ENCODE results near the gene ADCY1.
"Not testable (repeated sequence)": the region's sequence is repeated elsewhere in the genome, so short reads cannot be mapped to it uniquely, and the experiment has no call there.

Gene ADCY1

DNA sequence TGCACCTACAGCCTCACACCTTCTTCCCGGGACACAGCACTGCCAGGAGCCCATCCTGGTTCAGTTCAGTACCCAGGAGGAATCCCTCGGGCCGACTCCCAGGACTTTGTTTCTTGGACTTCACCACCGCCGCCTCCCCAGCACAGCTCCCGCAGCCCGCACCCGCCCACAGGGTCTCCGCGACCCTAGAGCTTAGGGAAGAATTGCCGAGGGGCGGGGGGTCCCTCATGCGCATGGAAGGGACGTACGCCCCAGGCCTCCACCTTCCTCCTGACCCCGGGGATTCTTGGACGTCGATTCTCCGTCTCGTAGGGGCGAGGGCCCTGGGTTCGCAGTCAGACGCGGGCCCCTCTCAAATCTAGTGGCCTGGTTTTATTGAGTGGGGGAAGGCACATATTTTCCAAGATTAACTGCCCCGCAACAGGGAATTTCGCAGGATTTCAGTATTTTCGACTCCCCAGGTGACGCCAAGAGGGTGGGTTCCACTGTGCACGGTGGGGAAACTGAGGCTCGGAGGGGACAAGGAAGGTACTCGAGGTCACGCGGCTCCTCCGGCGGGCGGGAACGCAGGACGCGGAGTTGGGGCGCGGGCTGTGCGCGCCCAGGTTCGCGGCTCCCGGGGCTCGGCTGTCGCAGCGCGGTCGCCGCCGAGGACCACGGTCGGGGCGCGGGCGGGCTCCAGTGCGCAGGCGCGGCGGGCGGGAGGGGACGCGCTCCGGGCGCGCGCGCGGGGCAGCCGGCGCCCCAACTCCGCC lies at the start of gene ADCY1:
TSS of gene ADCY1 (plus strand) at position 708 of the 755 bp plus-strand sequence. CDS start 176 bp downstream, outside the sequence.
- DNase-seq (ENCODE audit: low spot score) = no peak

GRCh38 chr7:45524445-45524844 lies 49.7 kb upstream of the ADCY1 start:
- no peak for DNase-seq (ENCODE audit: low spot score)

GRCh38 chr7:45525057-45525456 lies 49.1 kb upstream of the ADCY1 start:
- DNase-seq (ENCODE audit: low spot score) = no peak

- no peak for DNase-seq (ENCODE audit: low spot score)
Measured at GRCh38 chr7:45543473-45543872, 30.7 kb upstream of the ADCY1 start.

GRCh38 chr7:45545105-45545710 lies 29.0 kb upstream of the ADCY1 start:
- not testable (repeated sequence) for DNase-seq (ENCODE audit: low spot score)

- DNase-seq (ENCODE audit: low spot score) = not testable (repeated sequence)
Measured at GRCh38 chr7:45548917-45549316, 25.3 kb upstream of the ADCY1 start.

GRCh38 chr7:45563401-45563800 lies 10.8 kb upstream of the ADCY1 start:
- no peak for DNase-seq (ENCODE audit: low spot score)

GRCh38 chr7:45563941-45564461 lies 10.2 kb upstream of the ADCY1 start:
- no peak for DNase-seq (ENCODE audit: low spot score)

GRCh38 chr7:45564485-45564884 lies 9.7 kb upstream of the ADCY1 start:
- DNase-seq (ENCODE audit: low spot score) = no peak

- no peak for DNase-seq (ENCODE audit: low spot score)
Measured at GRCh38 chr7:45564886-45565455, 9.2 kb upstream of the ADCY1 start.

GRCh38 chr7:45566386-45566785 lies 7.8 kb upstream of the ADCY1 start:
- no peak for DNase-seq (ENCODE audit: low spot score)

DNA sequence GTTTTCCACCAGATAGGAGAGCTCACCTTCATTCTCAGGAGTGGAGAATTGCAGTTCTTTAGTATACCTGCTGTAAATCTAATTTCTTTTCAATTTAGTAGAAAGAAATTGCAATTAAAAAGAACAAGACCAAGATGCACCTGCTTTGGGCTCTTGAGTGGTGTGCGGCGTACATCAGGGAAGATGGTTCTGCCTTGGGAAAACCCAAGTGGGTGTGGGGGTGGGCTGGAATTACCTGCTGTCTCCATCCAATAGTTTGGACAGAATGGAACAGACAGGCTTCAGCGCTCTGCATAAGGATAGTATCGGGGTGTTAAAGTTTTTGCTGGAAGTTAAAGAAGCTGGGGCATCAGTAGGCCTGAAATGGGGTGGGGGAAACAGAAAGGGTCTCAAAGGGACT lies 7.2 kb upstream of the ADCY1 start:
- no peak for DNase-seq (ENCODE audit: low spot score)

DNA sequence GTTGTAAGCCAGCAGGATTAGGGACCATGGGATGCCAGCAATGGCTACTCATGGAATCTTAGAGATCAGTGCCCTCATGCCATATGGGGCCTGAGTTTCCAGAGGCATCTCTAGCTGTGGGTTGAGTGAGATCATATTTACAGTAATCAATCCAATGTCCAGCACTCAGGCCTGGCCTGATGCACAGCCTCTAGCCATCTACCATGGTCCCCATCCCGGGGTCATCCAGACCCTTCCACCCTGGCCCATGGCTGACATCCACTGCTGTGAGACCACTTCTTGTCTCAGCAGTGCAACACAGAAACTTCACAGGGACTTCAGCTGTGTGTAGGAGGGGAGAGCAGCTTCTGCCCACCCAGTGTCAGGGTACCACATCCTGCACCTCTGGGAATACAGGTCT lies 6.5 kb upstream of the ADCY1 start:
- DNase-seq (ENCODE audit: low spot score) = no peak

GRCh38 chr7:45568536-45569289 lies 5.5 kb upstream of the ADCY1 start:
- no peak for DNase-seq (ENCODE audit: low spot score)

- DNase-seq (ENCODE audit: low spot score) = no peak
Measured at GRCh38 chr7:45569290-45569685, 4.9 kb upstream of the ADCY1 start.

- no peak for DNase-seq (ENCODE audit: low spot score)
Measured at GRCh38 chr7:45570797-45571196, 3.4 kb upstream of the ADCY1 start.

GRCh38 chr7:45573204-45573603 lies 964 bp upstream of the ADCY1 start:
- no peak for DNase-seq (ENCODE audit: low spot score)

DNA sequence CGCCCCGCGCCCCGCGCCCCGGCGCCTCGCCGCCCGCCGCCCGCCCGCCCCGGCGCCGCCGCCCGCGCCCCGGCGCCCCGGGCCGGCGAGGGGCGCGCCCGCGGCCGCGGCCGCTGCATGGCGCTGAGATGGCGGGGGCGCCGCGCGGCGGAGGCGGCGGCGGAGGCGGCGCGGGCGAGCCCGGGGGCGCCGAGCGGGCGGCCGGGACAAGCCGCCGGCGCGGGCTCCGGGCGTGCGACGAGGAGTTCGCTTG lies 174 bp downstream of the ADCY1 start:
- DNase-seq (ENCODE audit: low spot score) = no peak

DNA sequence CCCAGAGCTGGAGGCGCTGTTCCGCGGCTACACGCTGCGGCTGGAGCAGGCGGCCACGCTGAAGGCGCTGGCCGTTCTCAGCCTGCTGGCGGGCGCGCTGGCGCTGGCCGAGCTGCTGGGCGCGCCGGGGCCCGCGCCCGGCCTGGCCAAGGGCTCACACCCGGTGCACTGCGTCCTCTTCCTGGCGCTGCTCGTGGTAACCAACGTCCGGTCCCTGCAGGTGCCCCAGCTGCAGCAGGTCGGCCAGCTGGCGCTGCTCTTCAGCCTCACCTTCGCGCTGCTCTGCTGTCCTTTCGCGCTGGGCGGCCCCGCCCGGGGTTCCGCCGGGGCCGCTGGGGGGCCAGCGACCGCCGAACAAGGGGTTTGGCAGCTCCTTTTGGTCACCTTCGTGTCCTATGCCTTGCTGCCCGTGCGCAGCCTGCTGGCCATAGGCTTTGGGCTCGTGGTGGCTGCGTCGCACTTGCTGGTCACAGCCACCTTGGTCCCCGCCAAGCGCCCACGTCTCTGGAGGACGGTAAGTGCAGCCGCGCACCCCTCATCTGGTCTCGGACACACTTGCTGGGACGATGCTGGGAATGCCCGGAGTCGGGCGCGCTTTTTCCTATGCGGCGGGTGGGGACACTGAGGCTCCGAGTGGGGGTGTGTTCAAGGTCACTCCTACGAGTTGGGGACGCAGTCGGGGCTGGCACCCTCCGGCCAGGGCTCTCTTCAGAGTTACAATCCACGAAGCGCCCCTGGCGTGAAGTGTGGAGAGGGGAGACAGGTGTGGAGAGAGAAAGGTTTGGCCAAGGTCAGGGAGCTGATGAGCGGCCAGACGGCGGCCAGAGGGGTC lies 717 bp downstream of the ADCY1 start:
- no peak for DNase-seq (ENCODE audit: low spot score)

GRCh38 chr7:45575501-45576248 lies 1.5 kb downstream of the ADCY1 start:
- DNase-seq (ENCODE audit: low spot score) = no peak
